ENCODE measurements around the gene SPACDR.
"Not testable (repeated sequence)": the region's sequence is repeated elsewhere in the genome, so short reads cannot be mapped to it uniquely, and the experiment has no call there.

SPACDR gene

GRCh38 chr7:100464791-100465190 lies 731 bp upstream of the SPACDR start:
- no peak for DNase-seq

GRCh38 chr7:100457033-100457432 lies 7.0 kb downstream of the SPACDR start:
- DNase-seq: no peak

GRCh38 chr7:100456562-100456961 lies 7.5 kb downstream of the SPACDR start:
- DNase-seq: no peak

- DNase-seq: no peak
These were observed 8.9 kb downstream of the SPACDR start for GRCh38 chr7:100455206-100455605.

- not testable (repeated sequence) for DNase-seq
These were observed 10.2 kb downstream of the SPACDR start for GRCh38 chr7:100453854-100454253.

- DNase-seq: no peak
These were observed 11.5 kb downstream of the SPACDR start for GRCh38 chr7:100452513-100452912.

GRCh38 chr7:100449190-100449795 lies 14.8 kb downstream of the SPACDR start:
- DNase-seq: no peak

GRCh38 chr7:100447363-100447762 lies 16.7 kb downstream of the SPACDR start:
- DNase-seq: not testable (repeated sequence)

- DNase-seq: no peak
These were observed 18.0 kb downstream of the SPACDR start for GRCh38 chr7:100446040-100446439.

GRCh38 chr7:100444311-100445278 lies 19.5 kb downstream of the SPACDR start:
- no peak for DNase-seq

- DNase-seq: no peak
These were observed 20.8 kb downstream of the SPACDR start for GRCh38 chr7:100443096-100443840.

GRCh38 chr7:100441641-100442535 lies 22.2 kb downstream of the SPACDR start:
- no peak for DNase-seq

- DNase-seq: not testable (repeated sequence)
These were observed 24.8 kb downstream of the SPACDR start for GRCh38 chr7:100439244-100439643.

GRCh38 chr7:100438731-100439130 lies 25.3 kb downstream of the SPACDR start:
- not testable (repeated sequence) for DNase-seq

GRCh38 chr7:100438172-100438571 lies 25.9 kb downstream of the SPACDR start:
- no peak for DNase-seq

- DNase-seq: no peak
These were observed 26.6 kb downstream of the SPACDR start for GRCh38 chr7:100437150-100438100.

- DNase-seq: peak; percentile 58
These were observed 28.4 kb downstream of the SPACDR start for GRCh38 chr7:100435401-100436304.

- DNase-seq: peak; percentile 29
These were observed 29.5 kb downstream of the SPACDR start for GRCh38 chr7:100434297-100435144.

Data from CD4-positive, alpha-beta T cell treated with Interleukin-12 subunit alpha and Interleukin-12 subunit beta, for 1 hour (primary cell).